ENCODE measurements around the gene MACROD1.

Gene MACROD1

GRCh38 chr11:64013141-64013896 is 152.6 kb downstream of the MACROD1 start:
- no peak for DNase-seq (ENCODE audit: low spot score)

DNA sequence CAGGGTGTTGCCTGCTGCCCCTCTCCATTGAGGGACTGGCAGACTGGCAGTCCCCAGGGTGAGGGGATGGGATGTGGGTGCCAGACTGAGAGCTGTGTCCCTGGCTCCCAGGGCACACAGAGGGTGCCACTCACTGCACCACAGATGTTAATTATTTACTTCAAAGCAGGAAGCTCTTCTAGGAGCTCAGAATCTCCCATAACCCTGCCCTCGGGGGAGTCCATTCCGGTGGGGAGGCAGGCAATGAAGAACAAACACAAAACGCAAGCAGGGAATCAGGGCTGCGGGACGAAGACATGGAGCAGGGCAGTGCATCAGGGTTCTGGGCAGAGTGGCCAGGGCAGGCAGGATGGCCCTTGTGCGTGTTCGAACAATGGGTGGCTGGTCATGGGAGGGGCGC is 154.5 kb downstream of the MACROD1 start:
- DNase-seq (ENCODE audit: low spot score) = no peak

GRCh38 chr11:64010783-64011182 is 155.1 kb downstream of the MACROD1 start:
- no peak for DNase-seq (ENCODE audit: low spot score)

GRCh38 chr11:64009710-64010109 is 156.2 kb downstream of the MACROD1 start:
- DNase-seq (ENCODE audit: low spot score) = no peak

DNA sequence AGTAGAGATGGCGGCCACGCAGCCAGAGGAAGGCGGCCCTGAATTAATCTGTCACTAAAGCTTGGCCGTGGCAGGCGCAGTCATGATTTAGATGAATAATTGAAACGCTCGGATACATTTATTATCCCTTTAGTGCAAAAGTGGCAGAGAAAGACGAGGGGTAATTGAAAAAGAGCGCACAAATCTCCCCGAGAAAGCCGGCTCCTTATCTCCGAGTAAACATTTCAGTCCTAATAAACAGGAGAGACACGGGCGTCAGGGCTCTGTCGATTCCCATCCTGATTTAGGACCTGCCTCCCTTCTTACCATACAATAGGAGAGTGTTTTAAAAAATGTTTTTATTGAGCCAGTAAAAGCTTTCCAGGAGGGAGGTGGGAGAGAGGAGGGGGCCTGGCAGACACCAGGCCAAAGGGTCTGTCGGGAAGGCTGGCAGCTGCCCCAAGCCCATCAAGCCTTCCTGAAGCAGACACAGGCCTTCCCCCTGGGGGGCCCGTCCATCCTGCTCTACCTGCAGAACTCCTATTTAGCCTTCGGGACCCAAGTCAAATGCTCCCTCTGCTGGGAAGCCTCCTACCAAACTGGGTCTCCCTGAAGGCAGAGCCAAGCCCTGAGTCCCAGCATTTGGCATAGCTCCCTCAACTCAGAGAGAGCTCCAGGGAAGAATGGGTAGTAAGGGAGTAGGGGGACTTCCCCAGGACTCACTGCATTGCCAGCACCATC is 156.8 kb downstream of the MACROD1 start:
- no peak for DNase-seq (ENCODE audit: low spot score)

DNA sequence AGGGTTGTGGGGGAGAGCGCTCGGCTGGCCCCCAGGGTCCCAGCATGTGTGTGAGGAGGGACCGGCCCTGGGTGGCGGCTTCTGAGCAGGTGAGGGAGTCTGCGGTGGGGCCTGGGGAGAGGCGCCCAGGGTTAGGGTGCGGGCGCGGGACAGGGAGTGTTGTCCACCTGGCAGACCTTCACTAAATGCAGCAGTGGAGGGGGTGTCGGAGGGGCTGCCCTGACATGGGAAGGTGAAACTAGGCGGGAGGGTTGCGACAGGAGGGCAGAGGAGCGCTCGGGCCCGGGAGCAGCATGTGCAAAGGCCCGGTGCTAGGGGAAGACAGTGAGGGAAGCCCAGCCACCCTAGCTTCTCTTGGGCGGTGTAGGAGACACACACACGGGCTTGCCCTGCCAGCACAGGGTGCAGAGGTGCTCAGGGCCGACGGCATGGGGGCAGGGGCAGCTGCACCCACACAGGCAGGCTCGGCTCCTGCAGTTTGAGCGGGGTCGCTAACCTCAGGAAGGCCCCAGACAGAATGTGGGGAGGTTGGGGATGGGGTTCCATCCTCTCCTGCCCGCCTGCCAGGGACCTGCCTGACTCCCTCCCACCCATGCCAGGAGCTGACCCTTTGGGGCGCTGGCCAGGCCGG is 157.5 kb downstream of the MACROD1 start:
- no peak for DNase-seq (ENCODE audit: low spot score)

GRCh38 chr11:64007629-64008282 is 158.2 kb downstream of the MACROD1 start:
- DNase-seq (ENCODE audit: low spot score) = peak; percentile 97

DNA sequence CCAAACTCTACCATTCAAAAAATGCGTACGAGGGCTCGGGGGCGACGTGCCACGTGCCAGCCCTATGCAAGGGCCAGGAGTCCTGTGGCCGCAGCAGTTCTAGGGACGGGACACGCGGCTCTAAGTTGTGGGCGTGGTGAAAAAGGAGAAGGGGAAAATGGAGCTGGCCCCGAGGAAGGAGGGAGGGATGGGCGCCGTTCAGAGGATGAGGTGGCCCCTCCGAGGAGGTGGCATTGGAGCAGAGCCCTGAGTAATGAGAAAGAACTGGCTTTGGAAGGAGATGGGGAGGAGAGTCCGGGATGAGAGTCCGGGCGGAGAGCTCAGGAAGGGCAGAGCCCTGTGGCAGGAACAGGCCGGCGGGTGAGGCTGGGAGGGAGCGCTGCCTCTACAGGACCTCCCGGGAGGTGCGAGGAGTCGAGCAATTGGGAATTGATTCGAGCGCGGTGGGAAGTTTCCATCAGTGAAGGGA is 158.7 kb downstream of the MACROD1 start:
- peak; percentile 59 for DNase-seq (ENCODE audit: low spot score)

DNA sequence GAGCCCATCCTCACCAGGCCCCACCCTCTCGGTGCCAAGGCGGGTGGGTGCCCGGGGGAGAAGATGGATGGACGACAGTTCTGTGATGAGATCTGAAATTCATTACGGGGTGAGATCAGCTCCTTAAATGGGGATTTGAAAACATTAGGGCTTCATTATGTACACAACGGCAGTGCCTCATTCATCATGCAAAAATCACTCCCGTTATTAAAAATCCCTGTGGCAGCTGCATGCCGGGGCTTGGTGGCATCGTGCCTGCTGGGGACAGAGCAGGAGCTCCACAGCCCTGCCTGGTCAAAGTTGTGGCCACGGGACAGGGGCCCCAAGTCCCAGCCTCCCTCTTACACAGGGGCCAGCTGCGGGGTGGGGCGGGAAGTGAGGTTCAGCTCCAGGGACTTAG is 159.5 kb downstream of the MACROD1 start:
- no peak for DNase-seq (ENCODE audit: low spot score)

- DNase-seq (ENCODE audit: low spot score) = no peak
Measured at GRCh38 chr11:64005691-64006090, 160.2 kb downstream of the MACROD1 start.

GRCh38 chr11:64004590-64004984 is 161.3 kb downstream of the MACROD1 start:
- no peak for DNase-seq (ENCODE audit: low spot score)

DNA sequence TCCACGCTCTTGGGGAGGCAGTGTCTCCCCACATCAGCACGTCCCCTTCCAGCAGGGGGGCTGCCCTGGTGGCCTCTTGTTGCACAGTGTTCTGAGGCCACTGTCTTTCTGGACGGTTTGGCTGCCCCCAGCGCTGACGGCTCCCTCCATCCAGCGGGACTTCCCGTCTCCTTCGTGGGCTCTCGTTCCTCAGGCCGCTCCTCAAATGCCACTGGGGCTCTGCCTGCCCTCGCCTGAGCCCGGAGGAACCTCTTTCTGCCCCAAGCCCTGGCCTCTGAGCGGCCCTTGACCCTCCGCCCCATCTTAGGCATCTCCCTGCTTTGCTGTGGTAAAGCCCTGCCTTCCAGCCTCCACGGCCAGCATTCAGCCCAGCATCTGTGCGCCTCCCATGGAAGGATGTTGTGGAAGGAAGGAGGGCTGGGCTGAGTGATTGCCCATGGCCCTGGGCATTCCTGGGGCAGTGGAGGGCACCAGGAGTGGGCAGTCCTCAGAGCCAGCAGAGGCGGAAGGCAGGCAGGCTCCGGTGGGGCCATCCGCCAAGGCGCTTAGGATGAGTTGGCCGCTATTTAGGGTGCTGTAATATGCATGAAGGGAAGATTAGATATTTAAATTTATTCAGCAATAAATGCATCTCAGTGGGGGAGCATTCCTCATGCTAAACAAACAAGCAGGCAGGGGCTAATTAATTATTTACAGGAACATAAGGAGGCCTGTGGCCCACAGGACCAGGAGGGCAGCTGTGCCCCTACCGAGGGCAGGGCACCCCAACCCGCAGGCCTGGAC is 161.9 kb downstream of the MACROD1 start:
- DNase-seq (ENCODE audit: low spot score) = no peak

- DNase-seq (ENCODE audit: low spot score) = no peak
Measured at GRCh38 chr11:64001484-64002420, 164.2 kb downstream of the MACROD1 start.

DNA sequence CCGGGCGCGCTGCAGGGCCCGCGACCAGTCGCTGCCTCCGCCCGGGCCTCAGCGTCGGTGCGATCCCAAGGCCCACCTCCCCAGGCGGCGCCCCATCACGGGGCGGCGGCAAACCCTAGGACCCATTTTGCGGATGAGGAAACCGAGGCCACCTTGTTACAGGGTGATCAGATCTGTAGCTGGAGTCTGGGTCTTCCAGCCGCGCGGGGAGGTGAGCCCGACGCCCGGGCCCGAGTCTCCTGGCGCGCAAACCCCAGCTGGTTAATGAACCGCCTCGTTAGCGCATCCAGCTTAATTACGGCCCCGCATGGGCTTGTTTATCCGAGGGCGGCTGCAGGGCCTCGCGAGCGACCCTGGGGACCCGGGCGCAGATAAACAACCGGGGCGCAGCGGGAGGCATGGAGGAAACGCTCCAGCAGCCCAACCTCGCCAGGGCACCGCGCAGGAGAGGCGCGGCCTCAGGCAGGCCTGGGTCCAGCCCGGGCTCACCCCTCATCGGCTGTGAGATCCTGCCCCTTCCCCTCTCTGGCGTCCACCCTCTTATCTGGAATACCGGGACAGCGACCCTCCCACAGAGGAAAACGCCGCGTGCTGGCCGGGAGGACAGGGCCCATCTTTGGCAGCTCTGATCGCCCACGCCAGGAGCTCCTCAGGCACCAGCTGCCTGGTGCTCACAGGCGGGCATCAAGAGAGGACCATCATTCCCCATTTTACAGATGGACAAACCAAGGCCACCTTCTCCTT is 165.0 kb downstream of the MACROD1 start:
- no peak for DNase-seq (ENCODE audit: low spot score)

DNA sequence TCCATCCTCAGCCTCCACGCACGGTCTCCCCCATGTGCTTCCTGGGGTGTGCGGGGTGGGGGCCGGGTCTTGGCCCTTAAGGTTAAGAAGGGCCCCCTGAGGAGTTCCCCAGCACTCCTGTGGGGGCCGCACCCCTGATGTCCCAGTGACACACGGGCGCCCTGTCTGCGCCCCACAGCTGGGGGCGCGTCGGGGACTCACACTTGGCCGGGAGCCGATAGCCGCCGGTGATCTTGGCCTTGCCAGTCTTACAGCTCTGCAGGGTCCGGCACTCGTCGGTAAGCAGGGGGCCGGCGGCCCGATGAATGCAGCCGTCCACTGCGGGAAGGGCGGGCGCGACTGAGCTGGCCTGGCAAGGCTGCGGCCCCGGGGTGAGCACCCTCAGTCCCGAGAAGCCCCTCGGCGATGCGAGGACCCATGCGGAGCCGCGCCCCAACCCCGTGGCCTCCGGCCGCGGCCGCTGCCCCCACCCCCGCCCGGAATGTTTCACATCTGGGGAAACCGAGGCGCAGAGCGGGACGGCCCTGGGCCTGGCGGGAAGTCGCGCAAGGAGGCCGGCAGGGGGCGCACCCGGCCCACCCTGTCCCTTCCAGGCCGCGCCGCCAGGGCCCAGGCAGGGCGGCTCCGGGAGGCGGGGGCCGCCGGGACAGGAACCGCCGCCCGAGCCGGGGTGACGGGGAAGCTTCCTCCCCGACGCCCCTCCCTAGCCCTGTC is 165.7 kb downstream of the MACROD1 start:
- no peak for DNase-seq (ENCODE audit: low spot score)

DNA sequence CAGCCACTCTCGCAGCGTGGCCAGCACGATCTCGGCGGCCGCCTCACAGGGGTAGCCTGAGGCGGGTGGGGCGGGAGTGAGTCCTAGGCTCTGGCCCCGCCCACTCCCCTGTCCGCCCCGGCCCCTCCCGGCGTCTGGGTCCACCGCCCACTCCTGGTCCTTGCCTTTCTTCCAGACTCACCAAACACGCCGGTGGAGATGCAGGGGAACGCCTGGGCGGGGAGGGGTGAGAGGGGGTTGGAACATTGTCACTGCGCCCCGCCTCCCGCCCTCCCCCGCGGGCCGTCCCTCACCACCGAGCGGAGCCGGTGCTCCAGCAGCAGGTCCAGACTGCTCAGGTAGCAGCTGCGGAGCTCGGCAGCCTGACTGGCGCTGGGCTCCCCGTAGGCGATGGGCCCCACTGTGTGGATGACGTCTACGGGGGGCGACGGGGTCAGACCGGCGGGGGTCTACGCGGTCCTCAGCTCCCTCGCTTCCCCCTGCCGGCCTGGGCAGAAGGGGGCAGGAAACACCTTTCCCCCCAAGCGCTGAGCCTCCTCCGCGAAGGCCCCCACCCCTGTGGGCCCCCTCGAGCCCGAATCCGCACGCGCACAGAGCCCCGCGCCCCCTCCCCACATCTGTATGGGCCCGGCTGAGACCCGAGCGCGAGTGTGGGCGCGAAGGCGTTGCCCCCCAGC is 166.4 kb downstream of the MACROD1 start:
- no peak for DNase-seq (ENCODE audit: low spot score)

DNA sequence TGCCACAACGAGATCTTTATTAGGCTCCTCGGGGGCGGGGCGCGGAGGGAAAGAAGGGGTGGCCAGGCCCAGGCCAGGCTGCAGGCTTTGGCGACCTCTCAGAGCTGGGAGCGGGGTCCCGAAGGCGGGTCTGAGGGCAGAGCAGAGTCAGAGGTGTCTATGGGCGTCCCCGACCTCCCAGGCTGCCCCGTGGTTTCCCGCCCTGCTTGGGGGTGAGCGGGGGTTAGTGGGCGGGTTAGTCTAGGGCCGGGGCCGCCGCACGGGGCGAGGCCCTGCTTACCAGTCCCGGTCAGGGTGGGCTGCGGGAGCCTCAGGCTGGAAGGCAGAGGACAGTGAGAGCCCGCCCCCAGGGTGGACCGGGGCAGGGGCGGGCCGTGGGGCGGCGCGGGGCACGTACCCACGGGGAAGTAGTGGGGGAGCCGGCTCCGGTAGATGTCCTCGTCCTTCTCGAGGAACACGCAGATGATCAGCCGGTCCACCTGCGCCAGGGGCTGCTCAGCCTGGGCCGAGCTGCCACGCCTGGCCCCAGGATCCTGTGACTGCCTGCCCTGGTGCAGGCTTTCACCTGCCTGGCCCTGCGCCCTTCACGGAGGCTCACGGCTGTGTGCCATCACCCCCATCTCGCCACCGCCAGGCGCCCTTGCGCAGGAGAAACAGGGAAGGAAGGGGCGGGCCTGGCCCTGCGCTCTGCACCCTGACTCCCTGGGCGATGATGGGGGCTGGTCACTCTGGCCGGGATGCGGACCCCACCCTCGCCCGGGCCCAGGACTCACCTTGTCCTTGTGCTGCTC is 167.2 kb downstream of the MACROD1 start:
- no peak for DNase-seq (ENCODE audit: low spot score)

All from HuH-7.5 (cell line).